ENCODE measurements around the gene CRLF2.
"Not testable (repeated sequence)": the region's sequence is repeated elsewhere in the genome, so short reads cannot be mapped to it uniquely, and the experiment has no call there.

The CRLF2 gene, protein sequence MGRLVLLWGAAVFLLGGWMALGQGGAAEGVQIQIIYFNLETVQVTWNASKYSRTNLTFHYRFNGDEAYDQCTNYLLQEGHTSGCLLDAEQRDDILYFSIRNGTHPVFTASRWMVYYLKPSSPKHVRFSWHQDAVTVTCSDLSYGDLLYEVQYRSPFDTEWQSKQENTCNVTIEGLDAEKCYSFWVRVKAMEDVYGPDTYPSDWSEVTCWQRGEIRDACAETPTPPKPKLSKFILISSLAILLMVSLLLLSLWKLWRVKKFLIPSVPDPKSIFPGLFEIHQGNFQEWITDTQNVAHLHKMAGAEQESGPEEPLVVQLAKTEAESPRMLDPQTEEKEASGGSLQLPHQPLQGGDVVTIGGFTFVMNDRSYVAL

DNA sequence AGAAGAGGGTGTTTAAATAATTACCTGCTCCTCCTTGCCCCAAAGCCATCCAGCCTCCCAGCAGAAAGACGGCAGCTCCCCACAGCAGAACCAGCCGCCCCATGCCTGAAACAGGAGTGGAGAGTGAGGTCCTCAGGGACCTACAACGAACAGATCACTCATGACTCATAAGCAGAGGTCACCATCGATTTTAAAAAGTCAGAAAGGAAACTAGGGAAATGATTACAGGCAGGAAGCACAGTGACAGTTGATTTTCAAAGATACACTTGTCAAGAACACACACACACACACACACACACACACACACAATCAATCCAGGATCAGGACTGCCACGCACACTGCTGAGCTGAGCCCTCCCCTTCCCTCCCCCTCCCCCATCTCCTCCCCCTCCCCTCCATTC is at the start of gene CRLF2:
CRLF2 (minus strand) TSS at position 118 of the 400 bp plus-strand sequence; CDS start at position 103, 15 bp downstream.
- H3K4me3 ChIP-seq = peak within 1 kb of the TSS; percentile 56; the same call in 1 of the 2 replicates
- H3K27ac ChIP-seq = peak within 1 kb of the TSS; percentile 67; the same call in 1 of the 2 replicates
- H3K4me2 ChIP-seq = peak within 1 kb of the TSS; percentile 76
- H3K9me3 ChIP-seq = no peaks in the 10 kb centered on the region
- TF ChIP-seq Cebpa-rat (IDR thresholded peaks at IDR 0.05) = no peak
- no peaks in the 10 kb centered on the region for H3K36me3 ChIP-seq
- 0 out of 2 replicates have a peak within 1 kb of the TSS, but pooled peaks have one; percentile 50 for H3K9ac ChIP-seq
- no peaks in the 10 kb centered on the region for H3K27me3 ChIP-seq
- H4K20me1 ChIP-seq = no peaks in the 10 kb centered on the region
- H3K4me1 ChIP-seq = peaks cover 79% of the 10 kb centered on the region

DNA sequence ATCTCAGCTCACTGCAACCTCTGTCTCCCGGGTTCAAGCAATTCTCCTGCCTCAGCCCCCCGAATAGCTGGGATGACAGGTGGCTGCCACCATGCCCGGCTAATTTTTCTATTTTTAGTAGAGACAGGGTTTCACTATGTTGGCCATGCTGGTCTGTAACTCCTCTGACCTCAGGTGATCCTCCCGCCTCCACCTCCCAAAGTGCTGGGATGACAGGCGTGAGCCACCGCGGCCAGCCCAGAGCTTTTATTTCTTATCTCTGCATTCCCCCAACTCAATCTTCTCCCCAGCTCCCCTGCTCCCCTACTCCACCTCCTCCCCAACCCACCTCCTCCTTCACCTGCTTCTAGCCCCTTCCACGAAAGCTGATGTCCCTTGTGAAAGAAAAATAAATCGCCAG is 49.3 kb upstream of the CRLF2 start:
- H3K9ac ChIP-seq, H4K20me1 ChIP-seq, H3K27ac ChIP-seq, H3K27me3 ChIP-seq, H3K4me3 ChIP-seq, H3K36me3 ChIP-seq: not testable (repeated sequence)
- Histone ChIP-seq H3K4me1 (peaks cover 10% of the 10 kb centered on the region), H3K9me3 (0 out of 2 replicates have a peak, but pooled peaks cover 10% of the 10 kb centered on the region), H3K4me2 (peak overlapping the region; percentile 45)

DNA sequence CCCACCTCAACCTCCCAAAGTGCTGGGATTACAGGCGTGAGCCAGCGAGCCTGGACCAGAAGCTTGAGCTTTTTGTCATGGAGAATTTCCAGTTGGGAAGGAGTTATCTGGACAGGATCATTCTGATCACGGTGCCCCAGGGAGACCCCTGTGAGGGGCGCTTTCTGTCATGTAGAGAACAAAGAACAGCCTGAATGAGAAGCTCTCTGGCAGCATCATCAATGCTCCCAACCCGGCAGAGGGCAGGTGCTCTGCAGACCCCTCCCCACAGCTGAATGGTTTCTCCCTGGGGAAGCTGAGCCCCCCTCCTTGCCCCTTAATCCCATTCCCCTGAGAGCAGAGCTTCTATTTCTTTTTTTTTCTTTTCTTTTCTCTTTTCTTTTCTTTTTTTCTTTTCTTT is 48.8 kb upstream of the CRLF2 start:
- H3K27ac ChIP-seq = no peak overlapping the region
- no peaks in the 10 kb centered on the region for H3K27me3 ChIP-seq
- H3K9me3 ChIP-seq = 0 out of 2 replicates have a peak, but pooled peaks cover 6% of the 10 kb centered on the region
- peaks cover 10% of the 10 kb centered on the region for H3K4me1 ChIP-seq
- no peak overlapping the region for H3K9ac ChIP-seq
- no peak for TF ChIP-seq Cebpa-rat (IDR thresholded peaks at IDR 0.05)
- no peak overlapping the region for H3K4me3 ChIP-seq
- no peaks in the 10 kb centered on the region for H3K36me3 ChIP-seq
- no peaks in the 10 kb centered on the region for H4K20me1 ChIP-seq
- peak overlapping the region; percentile 45 for H3K4me2 ChIP-seq

DNA sequence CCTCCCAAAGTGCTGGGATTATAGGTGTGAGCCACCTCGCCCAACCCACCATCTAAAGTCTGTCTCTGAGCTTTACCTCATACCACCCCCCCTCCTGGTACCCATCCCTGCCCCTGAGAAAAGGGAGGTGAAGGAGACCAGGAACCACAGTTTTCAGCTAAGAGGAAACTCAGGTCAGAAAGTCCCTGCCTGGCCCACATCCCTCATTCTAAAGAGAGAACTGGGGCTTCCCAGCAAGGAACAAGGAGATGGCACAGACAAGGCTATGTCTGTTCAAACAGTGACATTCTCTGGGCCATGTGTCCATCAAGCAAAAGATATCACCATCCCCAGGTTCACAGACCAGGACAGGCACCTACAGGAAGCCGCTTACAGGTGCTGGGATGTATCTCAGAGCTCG is 40.4 kb upstream of the CRLF2 start:
- Histone ChIP-seq H3K4me1 (peaks cover 20% of the 10 kb centered on the region), H3K9ac (no peak overlapping the region), H3K9me3 (no peaks in the 10 kb centered on the region), H3K27ac (no peak overlapping the region), H4K20me1 (no peaks in the 10 kb centered on the region), H3K4me3 (no peak overlapping the region), H3K36me3 (no peaks in the 10 kb centered on the region), H3K27me3 (no peaks in the 10 kb centered on the region), H3K4me2 (no peak overlapping the region)
- TF ChIP-seq Cebpa-rat (IDR thresholded peaks at IDR 0.05) = no peak

DNA sequence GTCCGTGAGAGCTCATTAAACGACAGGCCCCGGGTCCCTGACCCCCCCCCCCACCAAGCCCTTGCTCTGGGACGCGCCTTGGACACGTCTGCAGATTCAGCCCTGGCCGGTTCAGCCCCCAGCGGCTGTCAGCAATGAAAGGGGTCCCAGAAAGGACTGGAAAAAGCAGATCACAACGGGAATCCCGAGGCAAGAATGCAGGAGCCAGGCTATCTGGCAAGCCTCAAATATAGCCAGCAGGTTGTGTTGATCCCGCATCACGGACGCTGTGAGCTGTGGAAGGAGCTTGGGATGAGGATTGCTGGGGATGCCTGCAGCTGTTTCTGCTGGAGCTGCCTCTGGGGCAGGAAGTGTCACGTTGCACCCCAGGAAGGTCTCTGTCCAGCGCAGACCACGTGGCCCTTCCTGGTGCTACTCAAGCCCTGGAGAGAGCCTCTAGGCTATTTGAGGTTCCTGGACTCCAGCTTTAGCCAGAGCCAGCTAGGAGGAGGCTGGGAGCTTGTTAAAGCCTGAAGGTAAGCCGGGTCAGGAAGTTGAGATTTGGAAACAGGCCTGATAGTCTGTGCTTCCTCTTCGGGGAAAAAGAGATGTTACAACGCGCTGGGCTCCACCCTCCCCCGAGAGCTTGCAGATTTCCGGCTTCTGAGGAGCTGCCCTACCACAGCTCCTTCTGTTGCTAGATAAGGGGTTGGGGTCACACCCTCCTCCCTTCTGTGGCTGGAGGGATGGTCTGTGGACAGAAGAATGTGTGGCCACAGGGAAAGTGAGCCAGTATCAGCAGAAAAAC is 36.8 kb upstream of the CRLF2 start:
- no peaks in the 10 kb centered on the region for H4K20me1 ChIP-seq
- H3K9me3 ChIP-seq = no peaks in the 10 kb centered on the region
- peak overlapping the region; percentile 74 for H3K9ac ChIP-seq
- peak overlapping the region; percentile 93 for H3K27ac ChIP-seq
- peak overlapping the region; percentile 50 for H3K4me3 ChIP-seq
- H3K27me3 ChIP-seq = no peaks in the 10 kb centered on the region
- H3K36me3 ChIP-seq = no peaks in the 10 kb centered on the region
- peaks cover 20% of the 10 kb centered on the region for H3K4me1 ChIP-seq
- H3K4me2 ChIP-seq = peak overlapping the region; percentile 81
- TF ChIP-seq Cebpa-rat (IDR thresholded peaks at IDR 0.05) = no peak

DNA sequence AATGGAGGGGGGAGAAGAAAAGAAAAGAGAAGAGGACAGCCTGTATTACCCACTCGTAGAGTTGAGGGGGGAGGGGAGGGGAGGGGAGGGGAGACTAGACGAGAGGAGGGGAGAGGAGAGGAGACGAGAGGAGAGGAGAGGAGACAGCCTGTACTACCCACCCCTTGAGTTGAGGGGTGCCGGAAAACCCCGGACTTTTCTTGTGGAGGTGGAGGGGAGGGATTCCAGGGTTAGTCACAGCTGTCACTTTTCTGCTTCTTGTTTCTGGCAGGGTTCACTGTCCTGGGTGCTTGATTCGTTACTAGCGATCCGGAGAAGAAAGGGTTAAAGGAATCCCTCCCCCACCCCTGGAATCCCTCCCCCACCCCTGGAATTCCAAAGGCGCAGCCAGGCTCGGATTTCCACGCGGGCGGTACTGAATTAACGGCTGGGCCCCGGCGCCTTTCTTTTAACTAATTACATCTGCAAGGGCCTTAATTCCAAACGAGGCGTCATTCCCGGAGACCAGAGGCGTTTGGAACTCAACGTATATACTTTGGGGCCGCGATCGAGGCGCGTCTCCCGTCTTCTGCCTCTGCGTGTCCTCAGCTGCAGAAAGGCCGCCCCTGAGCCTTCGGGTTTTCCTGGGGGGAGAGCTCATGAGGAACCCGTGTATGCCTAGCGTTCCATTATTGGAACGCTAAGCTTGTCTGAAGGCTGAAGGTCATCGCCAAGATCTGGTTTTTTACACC is 36.0 kb upstream of the CRLF2 start:
- Histone ChIP-seq H3K27ac (peak overlapping the region; percentile 93), H3K9me3 (no peaks in the 10 kb centered on the region), H4K20me1 (no peaks in the 10 kb centered on the region), H3K4me3 (0 out of 2 replicates have a peak overlapping the region, but pooled peaks have one; percentile 50), H3K27me3 (no peaks in the 10 kb centered on the region), H3K4me2 (peak overlapping the region; percentile 81), H3K4me1 (peaks cover 27% of the 10 kb centered on the region), H3K9ac (peak overlapping the region; percentile 74), H3K36me3 (no peaks in the 10 kb centered on the region)
- no peak for TF ChIP-seq Cebpa-rat (IDR thresholded peaks at IDR 0.05)

DNA sequence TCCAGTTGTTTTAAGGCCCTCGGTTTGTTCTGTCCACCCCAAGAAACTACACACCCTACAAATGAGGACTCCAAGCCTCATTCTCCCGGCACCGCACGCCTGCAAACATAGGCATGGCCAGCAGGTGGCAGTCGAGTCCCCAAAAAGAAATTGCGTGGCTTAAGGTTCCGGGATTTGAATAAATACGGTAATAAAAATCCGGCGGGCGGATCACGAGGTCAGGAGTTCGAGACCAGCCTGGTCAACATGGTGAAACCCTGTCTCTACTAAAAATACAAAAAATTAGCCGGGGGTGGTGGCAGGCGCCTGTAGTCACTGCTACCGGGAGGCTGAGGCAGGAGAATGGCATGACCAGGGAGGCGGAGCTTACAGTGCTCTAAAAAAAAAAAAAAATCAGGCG is 34.4 kb upstream of the CRLF2 start:
- Histone ChIP-seq H3K4me2 (no peak overlapping the region), H4K20me1 (no peaks in the 10 kb centered on the region), H3K4me3 (no peak overlapping the region), H3K36me3 (no peaks in the 10 kb centered on the region), H3K4me1 (peaks cover 32% of the 10 kb centered on the region), H3K9ac (no peak overlapping the region), H3K9me3 (no peaks in the 10 kb centered on the region), H3K27ac (no peak overlapping the region), H3K27me3 (no peaks in the 10 kb centered on the region)
- no peak for TF ChIP-seq Cebpa-rat (IDR thresholded peaks at IDR 0.05)

DNA sequence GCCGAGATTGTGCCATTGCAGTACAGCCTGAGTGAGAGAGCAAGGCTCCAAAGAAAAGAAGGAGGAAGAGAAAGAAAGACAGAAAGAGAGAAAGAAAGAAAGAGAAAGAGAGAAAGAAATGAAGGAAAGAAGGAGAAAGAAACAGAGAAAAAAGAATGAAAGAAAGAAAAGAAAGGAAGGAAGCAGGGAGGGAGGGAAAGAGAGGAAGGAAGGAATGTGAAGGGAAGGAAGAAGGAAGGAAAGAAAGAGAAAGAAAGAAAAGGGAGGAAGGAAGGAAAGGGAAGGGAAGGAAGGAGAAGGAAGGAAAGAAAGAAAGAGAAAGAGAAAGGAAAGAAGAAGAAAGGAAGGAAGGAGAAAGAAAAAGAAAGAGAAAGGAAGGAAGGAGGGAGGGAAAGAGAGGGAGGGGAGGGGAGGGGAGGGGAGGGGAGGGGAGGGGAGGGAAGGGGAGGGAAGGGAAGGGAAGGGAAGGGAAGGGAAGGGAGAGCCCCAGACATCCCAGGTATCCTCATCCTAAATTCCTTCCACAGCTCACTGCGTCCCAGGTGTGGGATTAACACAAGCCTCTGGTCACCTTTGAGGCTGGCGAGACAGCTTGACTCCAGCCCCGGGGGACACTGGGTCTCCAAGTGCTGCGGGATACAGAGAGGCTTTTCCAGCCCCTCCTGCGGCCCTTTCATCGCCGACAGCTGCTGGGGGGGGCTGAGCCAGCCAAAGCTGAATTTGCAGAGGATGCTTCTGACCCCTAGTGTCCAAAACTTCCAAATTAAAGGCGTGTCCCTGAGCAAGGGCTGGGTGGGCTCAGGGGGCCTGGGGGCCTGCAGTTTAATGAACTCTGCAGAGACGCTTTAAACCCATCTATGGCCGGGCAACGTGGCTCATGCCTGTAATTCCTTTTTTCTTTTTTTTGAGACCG is 32.0 kb upstream of the CRLF2 start:
- H3K9me3 ChIP-seq = no peaks in the 10 kb centered on the region
- no peaks in the 10 kb centered on the region for H3K27me3 ChIP-seq
- H3K27ac ChIP-seq = no peak overlapping the region
- H4K20me1 ChIP-seq = no peaks in the 10 kb centered on the region
- H3K4me3 ChIP-seq = no peak overlapping the region
- H3K4me2 ChIP-seq = peak overlapping the region; percentile 33
- TF ChIP-seq Cebpa-rat (IDR thresholded peaks at IDR 0.05) = no peak
- H3K9ac ChIP-seq = no peak overlapping the region
- H3K36me3 ChIP-seq = no peaks in the 10 kb centered on the region
- H3K4me1 ChIP-seq = peaks cover 29% of the 10 kb centered on the region
